SKM-1 treated with dmso at 0.1 percent for 144 hours (cell line): ENCODE results near the gene DCXR.

Source experiments
- DNase-seq: peaks from one replicate; lab custom pipeline; 2025; ENCODE audit not compliant: unreplicated experiment; lab: John Stamatoyannopoulos, UW

The DCXR gene

GRCh38 chr17:82013341-82013740, 24.2 kb downstream of the DCXR start:
- no peak for DNase-seq

DNA sequence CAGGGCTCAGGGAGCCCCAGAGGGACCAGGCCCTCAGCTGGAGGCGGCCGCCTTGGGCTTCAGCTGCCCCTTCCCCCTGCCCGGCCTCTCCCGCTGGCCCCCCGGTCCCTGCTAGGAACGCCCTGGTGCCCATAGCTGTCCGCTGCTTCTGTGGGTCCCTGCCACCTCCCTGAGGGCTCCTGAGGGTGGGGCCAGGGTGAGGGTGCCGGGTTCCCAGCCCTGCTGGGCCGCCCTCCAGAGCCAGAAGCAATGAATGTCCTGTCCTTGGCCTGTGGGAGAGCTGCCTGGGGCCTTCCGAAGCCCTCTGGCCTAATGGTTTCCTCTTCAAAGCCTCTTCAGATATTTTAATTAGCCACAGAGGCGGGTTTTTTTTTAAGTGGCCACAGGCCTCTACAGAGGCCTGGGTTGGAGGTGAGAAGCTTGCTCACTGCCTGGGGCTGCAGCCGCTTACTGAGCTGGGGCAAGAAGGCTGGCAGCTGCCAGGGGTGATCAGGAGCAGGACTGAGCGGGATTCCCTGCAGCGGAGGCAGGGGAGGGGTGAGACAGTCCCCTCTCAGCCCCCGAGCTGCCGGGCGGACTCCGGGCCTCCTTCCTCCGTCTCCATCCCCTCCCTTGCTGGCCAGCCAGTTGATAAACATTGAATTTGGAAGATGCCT, 24.7 kb downstream of the DCXR start:
- DNase-seq, result no peak

- DNase-seq, result no peak
Observed at GRCh38 chr17:82012261-82012639, 25.2 kb downstream of the DCXR start.

- no peak for DNase-seq
Observed at GRCh38 chr17:82011617-82012187, 25.8 kb downstream of the DCXR start.

DNA sequence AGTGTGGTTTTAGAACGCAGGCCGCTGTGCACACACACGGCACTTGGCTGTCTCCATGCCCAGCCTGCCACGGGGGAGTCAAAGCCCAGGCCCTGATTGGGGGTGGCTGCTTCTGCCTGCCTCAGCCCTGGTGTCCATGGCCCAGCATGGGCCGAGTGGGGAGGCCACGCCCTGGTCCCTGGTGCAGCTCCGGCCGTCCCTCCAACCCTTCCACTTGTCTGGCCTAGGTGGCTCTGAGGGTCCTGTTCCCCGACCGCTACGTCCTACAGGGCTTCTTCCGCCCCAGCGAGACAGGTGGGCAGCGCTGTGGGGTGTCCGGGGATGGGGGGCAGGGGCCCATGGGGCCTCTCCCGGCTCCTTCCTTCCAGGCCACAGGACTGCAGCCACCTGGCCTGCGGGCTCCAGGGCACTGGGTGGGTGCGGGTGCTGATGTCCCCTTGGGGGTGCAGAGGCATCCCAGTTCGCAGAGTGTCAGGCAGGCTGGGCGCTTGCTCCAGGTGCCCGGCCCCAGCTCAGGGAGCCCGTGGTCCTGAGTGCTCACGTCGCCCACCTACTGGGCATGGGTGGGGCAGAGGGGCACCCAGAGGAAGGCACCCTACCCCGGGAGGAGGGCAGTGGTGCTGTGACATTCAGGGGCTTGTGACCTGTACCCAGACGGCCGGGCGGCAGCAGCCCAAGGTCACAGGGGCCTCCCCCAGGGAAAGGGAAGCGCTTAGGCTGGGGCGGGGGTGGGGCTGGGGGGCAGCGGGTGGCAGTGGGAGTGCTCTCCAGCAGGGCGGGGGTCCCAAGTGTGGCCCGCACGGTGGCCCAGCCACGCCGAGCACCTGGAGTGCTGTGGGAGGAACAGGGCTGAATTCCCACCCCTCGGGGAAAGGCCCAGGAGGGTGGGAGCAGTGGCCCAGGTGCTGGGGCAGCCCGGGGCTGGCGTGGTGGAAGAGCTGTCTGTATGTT, 26.6 kb downstream of the DCXR start:
- no peak for DNase-seq

GRCh38 chr17:82009413-82009812, 28.1 kb downstream of the DCXR start:
- no peak for DNase-seq

- no peak for DNase-seq
Observed at GRCh38 chr17:82008941-82009405, 28.5 kb downstream of the DCXR start.

DNA sequence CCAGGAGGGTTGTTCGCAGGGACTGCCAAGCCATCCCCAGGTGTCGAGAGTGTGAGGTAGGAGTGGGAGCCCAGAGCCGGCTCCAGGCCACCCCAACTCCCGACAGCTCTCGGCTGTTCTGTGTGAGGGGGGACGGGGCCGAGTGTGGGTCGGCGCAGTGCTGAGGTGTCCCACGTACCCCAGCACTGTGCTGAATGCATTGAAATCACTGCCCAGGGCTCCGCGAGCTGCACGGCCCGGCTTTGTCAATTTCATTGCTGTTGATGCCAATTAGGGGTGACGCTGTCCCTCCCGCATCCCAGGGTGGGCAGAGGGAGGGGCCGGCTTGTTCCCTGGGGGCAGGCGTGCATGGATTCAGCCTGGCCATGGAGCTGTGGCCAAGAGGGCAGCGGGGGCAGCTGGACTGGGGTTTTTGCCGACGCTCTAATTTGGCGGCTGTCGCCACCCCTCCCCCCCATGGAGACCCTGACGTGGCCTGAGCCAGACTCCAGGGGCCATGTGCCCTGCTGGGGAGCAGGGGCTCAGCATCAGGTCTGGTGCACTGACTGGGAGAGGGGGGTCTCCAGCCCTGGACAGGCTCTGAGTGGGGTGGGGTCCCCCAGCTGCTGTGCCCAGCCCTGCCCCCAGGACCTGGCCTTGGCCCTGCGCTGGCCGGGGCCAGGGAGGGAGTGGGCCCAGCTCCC, 29.1 kb downstream of the DCXR start:
- DNase-seq, result no peak

DNA sequence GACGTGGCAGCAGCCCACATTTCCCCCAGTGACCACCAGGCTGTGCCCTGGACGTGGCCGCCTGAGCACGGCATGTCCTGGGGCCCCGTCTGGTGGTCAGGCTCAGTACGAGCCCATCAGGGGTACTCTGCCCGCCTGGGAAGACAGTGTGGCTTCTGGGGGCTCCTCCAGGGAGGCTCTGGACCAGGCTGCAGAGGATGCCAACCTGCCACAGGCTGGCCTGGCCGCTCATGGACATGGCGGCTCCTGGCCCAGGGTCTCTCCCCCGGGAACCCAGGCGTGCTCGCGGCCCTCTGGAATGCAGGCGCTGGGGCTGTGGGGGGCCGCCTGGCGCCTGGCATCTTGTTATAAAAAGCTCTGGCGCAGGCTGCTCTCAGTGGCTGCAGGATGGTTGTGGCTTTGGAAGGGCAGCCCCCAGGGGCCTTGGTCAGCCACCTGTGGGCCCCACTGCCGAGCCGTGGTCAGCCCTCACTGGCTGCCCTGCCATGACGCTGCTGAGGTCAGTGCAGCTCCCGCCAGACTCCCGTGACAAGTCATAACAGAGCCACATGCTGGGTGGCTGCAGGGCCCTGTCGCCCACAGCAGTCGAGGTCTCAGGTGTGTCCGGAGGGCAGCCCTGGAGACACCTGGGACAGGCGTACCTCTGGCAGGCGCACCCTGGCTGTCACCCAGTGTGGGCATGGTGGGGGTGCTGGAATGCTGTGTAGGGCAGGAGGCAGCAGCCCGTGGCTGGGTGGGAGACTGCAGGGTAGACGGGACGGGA, 29.8 kb downstream of the DCXR start:
- no peak for DNase-seq

DNA sequence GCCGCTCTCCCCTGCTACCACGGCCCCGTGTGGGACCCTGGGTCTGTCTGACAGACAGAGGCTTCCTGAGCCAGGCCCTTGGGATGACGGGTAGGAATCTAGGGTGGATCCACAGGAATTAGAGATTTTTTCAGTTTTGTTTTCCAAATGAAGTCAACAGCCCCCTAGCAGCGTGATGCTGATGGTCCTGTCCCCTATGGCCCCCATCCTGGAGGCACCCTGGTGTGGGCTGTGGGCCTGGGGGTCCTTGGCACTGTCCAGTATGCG, 30.3 kb downstream of the DCXR start:
- no peak for DNase-seq

DNA sequence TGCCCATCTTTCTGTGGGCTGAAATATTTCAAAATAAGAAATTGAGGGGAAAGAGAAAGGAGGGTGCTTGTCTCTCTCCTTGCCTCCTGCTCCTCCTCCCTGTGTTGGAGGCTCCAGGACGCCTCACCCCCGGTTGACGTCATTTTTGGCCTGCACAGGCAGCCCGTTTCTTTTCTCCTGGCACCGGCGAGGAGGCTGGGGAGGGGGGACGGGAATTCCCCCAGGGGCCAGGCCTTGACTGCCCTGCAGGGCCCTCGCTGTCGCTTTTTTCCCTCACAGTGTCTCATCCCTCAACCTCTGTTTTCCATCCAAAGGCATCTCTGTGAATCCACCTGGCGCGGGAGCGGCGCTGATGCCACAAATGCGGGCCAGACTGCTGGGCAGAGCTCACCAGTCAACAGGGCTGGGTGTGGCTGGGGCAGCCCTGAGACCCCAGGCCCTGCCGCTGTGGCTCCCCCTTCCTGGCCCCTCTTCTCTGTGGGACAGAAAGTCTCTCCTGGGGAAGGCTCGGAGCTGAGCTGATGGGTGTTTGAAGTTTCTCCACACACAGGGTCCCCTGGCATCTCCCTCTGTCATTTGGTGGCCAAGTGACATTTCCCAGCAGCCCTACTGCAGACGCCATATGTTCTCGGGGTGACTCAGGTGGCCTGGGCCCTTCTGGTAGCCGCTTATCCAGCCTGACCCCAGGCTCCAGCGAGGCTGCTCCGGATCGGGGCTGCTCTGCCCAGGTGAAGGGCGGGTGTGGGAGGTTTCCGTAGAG, 30.8 kb downstream of the DCXR start:
- DNase-seq, result no peak

GRCh38 chr17:82005701-82006348, 31.7 kb downstream of the DCXR start:
- no peak for DNase-seq

DNA sequence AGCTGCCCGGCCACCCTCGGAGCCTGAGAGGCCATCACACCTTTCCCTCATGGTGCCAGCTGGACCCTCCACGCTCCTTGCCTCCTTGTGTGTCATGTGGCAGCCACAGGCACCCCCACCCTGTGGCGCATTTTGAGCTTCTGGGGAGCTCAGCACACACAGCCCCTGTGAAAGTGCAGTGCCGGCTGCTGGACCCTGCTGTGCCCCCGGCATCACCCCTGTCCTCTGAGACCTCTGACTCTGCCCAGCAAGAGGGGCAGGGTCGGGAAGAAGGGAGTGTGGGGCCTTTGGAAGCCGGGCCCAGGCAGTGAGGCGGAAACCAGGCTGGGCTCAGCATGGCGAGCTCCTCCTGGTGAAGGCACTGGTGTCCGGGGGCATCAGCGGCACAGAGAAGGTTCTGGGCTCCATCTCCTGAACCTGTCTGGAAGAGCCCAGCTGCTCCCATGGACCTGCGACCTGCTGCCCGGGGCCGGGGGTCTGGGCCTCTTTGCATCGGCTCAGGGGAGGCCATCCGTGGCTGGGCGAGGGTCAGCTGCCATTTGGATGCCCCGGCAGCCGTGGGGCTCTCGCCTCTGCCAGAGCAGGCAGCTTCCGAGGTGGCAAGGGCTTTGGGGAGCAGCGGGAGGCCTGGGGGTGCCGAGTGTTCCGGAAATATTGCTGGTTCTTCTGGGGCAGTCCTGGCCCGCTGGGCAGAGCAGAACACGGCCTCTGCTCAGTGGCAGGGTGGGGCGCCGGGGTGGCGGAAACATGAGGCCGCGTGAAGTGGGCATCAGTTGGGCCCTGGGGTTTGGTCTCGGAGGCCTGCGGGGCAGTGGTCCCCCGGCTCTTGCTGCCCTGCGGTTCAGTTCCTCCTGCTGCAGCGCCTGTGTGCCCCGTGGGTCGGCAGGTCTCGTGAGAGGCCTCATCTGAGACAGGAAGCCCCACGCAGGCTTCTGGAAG, 32.7 kb downstream of the DCXR start:
- DNase-seq, result no peak

- DNase-seq, result no peak
Observed at GRCh38 chr17:82003411-82004381, 33.8 kb downstream of the DCXR start.

- DNase-seq, result no peak
Observed at GRCh38 chr17:82001571-82002056, 35.9 kb downstream of the DCXR start.

DNA sequence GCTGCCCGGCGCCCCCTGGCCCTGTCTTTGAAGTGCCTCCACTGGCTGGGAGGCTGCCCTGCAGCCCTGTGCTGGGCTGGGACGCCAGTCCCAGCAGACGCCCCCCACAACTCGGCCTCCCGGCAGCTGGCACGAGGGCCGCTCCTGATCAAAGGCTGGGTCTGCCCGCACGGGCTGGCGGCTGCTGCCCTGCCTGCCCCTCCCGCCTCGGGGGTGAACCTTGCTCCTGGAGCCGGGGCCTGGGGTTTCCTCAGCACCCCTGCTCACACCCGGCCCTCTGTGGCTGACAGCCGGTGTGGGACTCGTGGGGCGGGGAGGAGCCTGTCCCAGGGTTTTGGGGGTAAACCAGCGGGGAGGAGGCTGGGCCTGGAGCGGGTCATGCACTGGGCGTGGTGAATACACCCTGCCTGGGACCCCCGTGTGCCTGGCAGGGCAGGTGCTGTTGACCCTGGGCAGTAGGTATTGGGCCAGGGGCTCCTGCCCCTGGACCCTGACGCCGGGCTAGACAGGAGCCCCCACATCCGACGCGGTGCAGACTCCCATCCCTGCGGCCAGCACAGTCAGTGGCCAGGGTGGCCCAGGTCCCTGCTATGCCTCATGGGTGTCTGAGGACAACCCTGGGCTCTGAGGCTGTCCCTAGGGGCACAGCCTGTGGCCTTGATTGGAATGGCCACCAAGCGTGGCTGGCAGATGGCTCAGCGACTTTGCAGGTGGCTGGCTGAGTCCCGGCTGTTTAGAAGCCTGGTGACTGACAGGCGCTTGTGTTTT, 36.5 kb downstream of the DCXR start:
- DNase-seq, result no peak
